Bronchial epithelial cell (primary cell): ENCODE data around the gene ETV7. TPM values are rescaled to one million over a fixed set of nuclear protein-coding genes. Genes with fewer than 3 reads are reported as not detected.

Source experiments
- DNase-seq: peaks from one replicate; pipeline ENCODE4 v3.0.0-alpha.2; 2010; ENCODE audit warnings: low read depth
- FAIRE-seq: peaks from 2 replicates; lab custom pipeline; 2011; peaks lifted over from hg19 to GRCh38; lab: Jason Lieb, UNC
- H3K27me3 ChIP-seq: 2 replicates; pipeline ENCODE4 v1.5.1; 2011; ENCODE audit warnings: low read length; ENCODE audit not compliant: control insufficient read depth, insufficient read depth
- H3K36me3 ChIP-seq: 2 replicates; pipeline ENCODE4 v1.5.1; 2011; ENCODE audit warnings: low read length; ENCODE audit not compliant: control insufficient read depth, insufficient read depth
- H3K4me3 ChIP-seq: 2 replicates; pipeline ENCODE4 v1.5.1; 2011; ENCODE audit warnings: mild to moderate bottlenecking, low read depth, low read length, control low read depth
- CTCF ChIP-seq: IDR thresholded peaks from 2 replicates; pipeline ENCODE4 v1.5.1; 2011; ENCODE audit warnings: mild to moderate bottlenecking, moderate library complexity, low read length, control low read depth, inconsistent platforms; ENCODE audit not compliant: insufficient read depth, severe bottlenecking
- total RNA-seq: library from RNA; depleted of rRNA; stranded (reverse); fragments of >200 nt; gene quantifications from 2 replicates; pipeline ENCODE4 v1.2.1, GENCODE V29; 2014

The ETV7 gene
- total RNA-seq, 1 donor from 2014 or later, result not detected

GRCh38 chr6:36319821-36320220, 67.6 kb downstream of the ETV7 start:
- no peak overlapping the region for H3K4me3 ChIP-seq
- DNase-seq (no peak), FAIRE-seq (no peak)
- H3K27me3 ChIP-seq, result no peaks in the 10 kb centered on the region
- no peaks in the 10 kb centered on the region for H3K36me3 ChIP-seq
- no peak for TF ChIP-seq CTCF

DNA sequence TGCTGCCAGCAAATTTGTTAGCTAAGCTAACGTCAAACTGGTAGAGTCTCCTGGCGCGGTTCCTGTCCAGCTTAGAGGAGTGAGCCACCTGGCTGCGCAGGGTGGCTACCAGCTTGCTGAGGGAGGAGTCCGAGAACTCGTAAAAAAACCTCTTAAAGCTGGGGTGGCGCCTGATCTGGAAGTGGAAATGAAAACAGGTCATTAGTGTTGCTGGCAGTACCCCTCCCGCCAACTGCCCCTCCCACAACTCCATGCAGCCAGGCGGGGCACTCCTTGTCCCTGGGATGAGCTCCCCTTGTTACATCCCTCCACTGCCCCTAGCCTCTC, 68.1 kb downstream of the ETV7 start:
- H3K27me3 ChIP-seq, result no peaks in the 10 kb centered on the region
- DNase-seq (no peak), FAIRE-seq (no peak)
- no peak overlapping the region for H3K4me3 ChIP-seq
- H3K36me3 ChIP-seq, result no peaks in the 10 kb centered on the region
- TF ChIP-seq CTCF, result no peak

- no peaks in the 10 kb centered on the region for H3K36me3 ChIP-seq
- no peak overlapping the region for H3K4me3 ChIP-seq
- no peak for TF ChIP-seq CTCF
- H3K27me3 ChIP-seq, result no peaks in the 10 kb centered on the region
- no peak for FAIRE-seq
- no peak for DNase-seq
Observed at GRCh38 chr6:36318690-36319435, 68.6 kb downstream of the ETV7 start.

- Histone ChIP-seq H3K4me3 (no peak overlapping the region), H3K27me3 (no peaks in the 10 kb centered on the region), H3K36me3 (no peaks in the 10 kb centered on the region)
- no peak for TF ChIP-seq CTCF
- FAIRE-seq, result no peak
- no peak for DNase-seq
Observed at GRCh38 chr6:36317623-36318022, 69.8 kb downstream of the ETV7 start.

Other genes starting within 250 kb of the ETV7 start
- 6.3 and 10.1 TPM in 2 replicates for gene BRPF3, start 190.9 kb downstream of the ETV7 start, total RNA-seq
- 0.26 and 1.2 TPM in 2 replicates for gene PNPLA1, start 117.6 kb downstream of the ETV7 start, total RNA-seq
- gene BNIP5, start 50.8 kb downstream of the ETV7 start, total RNA-seq, result not detected in 2 replicates
- gene PXT1, start 55.2 kb upstream of the ETV7 start, total RNA-seq, result not detected in 2 replicates
- gene KCTD20, start 55.3 kb upstream of the ETV7 start, total RNA-seq, result 26.6 and 31.1 TPM in 2 replicates
- gene STK38, start 159.8 kb upstream of the ETV7 start, total RNA-seq, result 13.7 and 19.6 TPM in 2 replicates
- 200 and 206 TPM in 2 replicates for gene SRSF3, start 206.7 kb upstream of the ETV7 start, total RNA-seq